Epidermal melanocyte (primary cell): ENCODE measurements around the gene OTOP2.
"Not testable (repeated sequence)": the region's sequence is repeated elsewhere in the genome, so short reads cannot be mapped to it uniquely, and the experiment has no call there.

Source experiments
- DNase-seq: peaks from one replicate; pipeline ENCODE4 v3.0.0; 2011; ENCODE audit warnings: low spot score; ENCODE audit not compliant: insufficient read length

OTOP2 gene

GRCh38 chr17:74971069-74971841, 47.2 kb downstream of the OTOP2 start:
- DNase-seq, result no peak

GRCh38 chr17:74971842-74972106, 47.7 kb downstream of the OTOP2 start:
- no peak for DNase-seq

GRCh38 chr17:74972107-74972972, 48.3 kb downstream of the OTOP2 start, which contains the start of gene HID1:
Gene HID1 (minus strand): TSS chr17:74972759. CDS start chr17:74972656, 103 bp downstream.
- DNase-seq, result no peak

GRCh38 chr17:74972973-74973328, 48.9 kb downstream of the OTOP2 start:
- DNase-seq, result no peak

GRCh38 chr17:74975943-74976342, 51.9 kb downstream of the OTOP2 start:
- DNase-seq, result no peak

- DNase-seq, result no peak
Measured at GRCh38 chr17:74977802-74978201, 53.7 kb downstream of the OTOP2 start.

GRCh38 chr17:74978240-74978639, 54.2 kb downstream of the OTOP2 start:
- DNase-seq, result no peak

GRCh38 chr17:74979408-74980146, 55.5 kb downstream of the OTOP2 start:
- DNase-seq, result no peak

GRCh38 chr17:74981318-74981978, 57.4 kb downstream of the OTOP2 start:
- no peak for DNase-seq

GRCh38 chr17:74981979-74982662, 58.0 kb downstream of the OTOP2 start:
- DNase-seq, result peak; percentile 50

GRCh38 chr17:74982663-74983313, 58.7 kb downstream of the OTOP2 start:
- not testable (repeated sequence) for DNase-seq
